Activated CD8-positive, alpha-beta memory T cell treated with anti-CD3 and anti-CD28 coated beads for 36 hours (primary cell): ENCODE measurements around the gene WDR27. TPM values are rescaled to one million over a fixed set of nuclear protein-coding genes. Genes with fewer than 3 reads are reported as not detected.
"Not testable (repeated sequence)": the region's sequence is repeated elsewhere in the genome, so short reads cannot be mapped to it uniquely, and the experiment has no call there.

Experiments used
- CTCF ChIA-PET: fragments of 350-600 bp; sonication (Branson Sonifier 250); formaldehyde crosslinking; loops from one replicate; lab custom pipeline; 2021; ENCODE audit warnings: antibody characterized with exemption; lab: Charles Lee
- POLR2A ChIA-PET: fragments of 350-600 bp; sonication (Branson Sonifier 250); formaldehyde crosslinking; loops from one replicate; lab custom pipeline; 2021; ENCODE audit warnings: antibody characterized with exemption; lab: Charles Lee
- total RNA-seq, 2 experiments: library from RNA; stranded (reverse); gene quantifications; one replicate each; pipeline ENCODE4 v1.2.3, GENCODE V29; 2021

WDR27 gene
- total RNA-seq, 2 experiments from 2014 or later, result 32.0 TPM

DNA sequence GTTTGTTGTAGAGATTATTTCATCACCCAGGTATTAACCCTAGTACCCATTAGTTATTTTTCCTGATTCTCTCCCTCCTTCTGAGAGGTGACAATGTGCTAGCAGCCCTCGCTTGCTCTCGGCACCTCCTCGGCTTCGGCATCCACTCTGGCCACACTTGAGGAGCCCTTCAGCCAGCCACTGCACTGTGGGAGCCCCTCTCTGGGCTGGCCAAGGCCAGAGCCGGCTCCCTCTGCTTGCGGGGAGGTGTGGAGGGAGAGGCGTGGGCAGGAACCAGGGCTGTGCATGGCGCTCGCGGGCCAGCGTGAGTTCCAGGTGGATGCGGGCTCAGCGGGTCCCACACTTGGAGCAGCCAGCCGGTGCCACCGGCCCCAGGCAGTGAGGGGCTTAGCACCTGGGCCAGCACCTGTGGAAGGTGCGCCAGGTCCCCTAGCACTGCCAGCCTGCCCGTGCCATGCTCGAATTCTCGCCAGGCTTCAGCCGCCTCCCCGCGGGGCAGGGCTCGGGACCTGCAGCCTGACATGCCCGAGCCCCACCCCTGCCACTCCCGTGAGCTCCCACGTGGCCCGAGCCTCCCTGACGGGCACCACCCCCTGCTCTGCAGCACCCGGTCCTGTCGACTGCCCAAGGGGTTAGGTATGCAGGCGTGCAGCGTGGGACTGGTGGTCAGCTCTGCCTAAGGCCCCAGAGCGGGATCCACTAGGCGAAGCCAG is 221.9 kb downstream of the WDR27 start:
- CTCF ChIA-PET, result no interaction called here

DNA sequence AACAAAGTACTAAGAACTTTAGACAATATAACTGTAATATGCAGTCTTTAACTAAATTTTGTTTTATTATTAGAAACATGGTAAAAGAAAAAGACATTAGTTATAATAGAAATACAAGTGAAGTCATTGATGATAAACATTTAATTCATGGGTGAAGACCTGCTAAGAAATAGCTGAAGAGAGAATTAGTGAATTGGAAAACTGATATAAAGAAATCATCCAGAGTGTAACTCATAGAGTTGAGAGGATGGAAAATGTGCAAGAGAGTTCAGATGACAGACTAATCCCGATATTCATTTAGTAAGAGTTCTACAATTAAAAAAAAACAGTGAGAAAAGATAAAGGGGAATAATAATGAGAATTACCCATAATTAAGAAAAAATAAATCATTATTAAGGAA is 227.5 kb downstream of the WDR27 start:
- CTCF ChIA-PET, result no interaction called here
- POLR2A ChIA-PET, result no interaction called here

More for the DNA sequence above, 221.9 kb downstream of the WDR27 start:
- POLR2A ChIA-PET, result no interaction called here

DNA sequence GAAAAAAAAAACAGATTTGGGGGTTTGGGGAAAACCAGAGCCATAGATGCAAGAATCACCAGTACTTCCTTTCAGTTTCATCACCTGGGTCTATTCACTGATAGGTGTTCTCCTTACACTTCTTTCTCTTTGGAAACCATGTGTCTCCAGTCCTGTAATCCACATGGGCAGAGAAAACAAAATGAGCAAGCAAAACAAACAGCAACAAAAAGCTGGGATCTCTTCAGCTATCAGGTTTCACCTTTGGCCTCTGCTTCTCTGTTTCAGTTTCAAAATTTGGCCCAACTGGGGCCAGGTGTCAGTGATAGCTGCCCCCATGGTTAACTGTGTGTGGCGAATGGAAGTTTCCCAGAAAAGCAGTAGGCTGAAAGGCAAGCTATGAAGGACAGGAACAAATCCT is 228.2 kb downstream of the WDR27 start:
- CTCF ChIA-PET, result no interaction called here
- POLR2A ChIA-PET, result no interaction called here

DNA sequence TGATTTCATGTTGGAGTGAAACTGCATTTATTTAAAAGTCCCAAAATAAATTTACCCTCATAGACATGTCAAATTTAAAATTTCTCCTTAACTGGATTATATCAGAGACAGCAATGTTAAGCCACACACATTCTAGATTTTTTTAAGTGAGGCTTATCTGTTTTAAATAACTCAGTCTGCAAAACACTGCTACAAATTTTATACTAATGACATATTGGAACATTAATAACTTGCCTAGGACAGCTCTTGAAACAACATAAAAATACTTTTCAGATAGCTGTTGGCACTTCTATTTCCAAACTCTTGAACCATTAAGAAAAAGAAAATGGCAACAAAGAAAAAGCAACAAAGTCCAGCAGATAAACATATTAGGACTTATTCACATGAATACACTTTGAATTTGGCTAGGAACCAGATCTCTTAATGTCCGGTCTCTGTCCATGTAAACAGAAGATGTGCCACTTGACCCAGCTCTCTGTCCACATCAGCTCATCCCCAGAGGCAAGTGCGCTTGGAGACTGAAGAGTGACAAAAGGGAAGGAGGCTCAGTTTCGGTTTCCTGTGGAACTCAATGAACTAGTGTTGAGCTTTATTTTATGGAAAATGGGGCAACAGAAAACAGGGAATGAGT is 228.9 kb downstream of the WDR27 start:
- ChIA-PET POLR2A (no interaction called here), CTCF (no interaction called here)

DNA sequence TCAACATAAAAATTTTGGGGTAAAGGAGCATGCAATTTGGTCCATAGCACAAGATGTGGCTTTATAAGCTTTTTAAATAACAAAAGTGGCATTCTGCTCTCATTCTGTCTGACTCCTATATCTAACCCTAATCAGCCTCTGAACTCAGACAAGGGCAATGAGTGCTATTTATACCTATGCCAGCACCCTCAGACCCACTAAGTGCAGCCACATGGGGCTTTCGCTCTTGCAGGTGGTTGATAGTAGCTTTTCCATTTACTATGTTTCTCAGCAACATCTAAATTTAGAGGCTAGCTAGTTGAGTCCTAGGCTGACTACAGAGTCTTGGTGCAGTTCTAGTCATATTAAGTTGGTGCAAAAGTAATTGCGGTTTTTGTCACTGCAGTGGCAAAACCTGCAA is 231.0 kb downstream of the WDR27 start:
- CTCF ChIA-PET, result interaction anchor here (0.7 kb wide), 1 partner anchor 229 kb away, joined by 3 read pairs; no protein-coding TSS in a partner anchor
- POLR2A ChIA-PET, result no interaction called here

DNA sequence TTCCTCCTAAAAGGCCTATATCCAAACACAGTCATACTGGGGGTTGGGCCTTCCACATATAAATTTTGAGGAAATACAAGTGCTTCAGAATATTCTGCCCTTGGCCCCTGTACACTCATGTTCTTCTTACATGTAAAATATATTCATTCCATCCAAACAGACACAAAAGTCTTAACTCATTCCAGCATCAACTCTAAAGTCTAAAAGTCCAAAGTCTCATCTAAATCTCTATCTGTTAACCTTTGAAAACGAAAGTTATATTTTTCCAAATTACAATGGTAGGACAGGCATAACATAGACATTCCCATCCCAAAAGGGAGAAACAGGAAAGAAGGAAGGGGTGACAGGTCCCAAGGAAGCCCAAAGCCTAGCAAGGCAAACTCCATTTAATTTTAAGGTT is 232.8 kb downstream of the WDR27 start:
- CTCF ChIA-PET, result no interaction called here
- POLR2A ChIA-PET, result no interaction called here

DNA sequence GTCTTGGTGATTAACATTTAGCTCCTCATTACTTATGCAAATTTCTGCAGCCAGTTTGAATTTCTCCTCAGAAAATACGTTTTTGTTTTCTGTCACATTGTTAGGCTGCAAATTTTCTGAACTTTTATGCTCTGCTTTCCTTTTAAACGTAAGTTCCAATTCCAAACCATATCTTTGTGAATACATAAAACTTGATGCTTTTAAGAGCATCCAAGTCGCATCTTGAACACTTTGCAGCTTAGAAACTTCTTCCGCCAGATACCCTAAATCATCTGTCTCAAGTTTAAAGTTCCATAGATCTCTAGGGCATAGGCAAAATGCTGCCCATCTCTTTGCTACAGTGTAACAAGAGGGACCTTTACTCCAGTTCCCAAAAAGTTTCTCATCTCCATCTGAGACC is 234.1 kb downstream of the WDR27 start:
- CTCF ChIA-PET, POLR2A ChIA-PET: not testable (repeated sequence)

DNA sequence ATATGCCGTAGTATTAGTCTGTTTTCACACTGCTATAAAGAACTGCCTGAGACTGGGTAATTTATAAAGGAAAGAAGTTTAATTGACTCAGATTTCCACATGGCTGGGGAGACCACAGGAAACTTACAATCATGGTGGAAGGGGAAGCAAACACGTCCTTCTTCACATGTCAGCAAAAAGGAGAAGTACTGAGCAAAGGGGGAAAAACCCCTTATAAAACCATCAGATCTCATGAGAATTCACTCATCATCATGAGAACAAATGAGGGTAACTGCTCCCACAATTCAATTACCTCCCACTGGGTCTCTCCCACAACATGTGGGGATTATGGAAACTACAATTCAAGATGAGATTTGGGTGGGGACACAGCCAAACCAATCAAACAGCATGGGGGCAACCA is 235.6 kb downstream of the WDR27 start:
- CTCF ChIA-PET, POLR2A ChIA-PET: not testable (repeated sequence)

DNA sequence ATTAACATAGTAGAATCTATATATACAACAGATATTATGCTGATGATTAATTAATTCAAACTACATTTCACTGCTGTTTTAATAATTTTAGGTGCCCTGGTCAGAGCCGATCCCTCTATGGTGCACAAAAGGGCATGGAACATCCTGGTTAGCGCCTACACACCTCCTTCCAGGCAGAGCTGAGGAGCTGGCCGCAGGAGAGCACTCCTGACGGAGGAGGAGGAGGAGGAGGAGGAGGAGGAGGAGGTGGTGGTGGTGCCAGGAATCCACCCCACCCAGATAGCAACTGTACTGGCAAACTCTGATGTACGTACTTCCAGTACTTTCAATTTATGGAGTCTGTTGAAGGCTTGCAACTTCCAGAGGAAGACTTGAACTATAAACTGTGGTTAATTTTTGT is 244.1 kb downstream of the WDR27 start:
- ChIA-PET CTCF (no interaction called here), POLR2A (no interaction called here)

DNA sequence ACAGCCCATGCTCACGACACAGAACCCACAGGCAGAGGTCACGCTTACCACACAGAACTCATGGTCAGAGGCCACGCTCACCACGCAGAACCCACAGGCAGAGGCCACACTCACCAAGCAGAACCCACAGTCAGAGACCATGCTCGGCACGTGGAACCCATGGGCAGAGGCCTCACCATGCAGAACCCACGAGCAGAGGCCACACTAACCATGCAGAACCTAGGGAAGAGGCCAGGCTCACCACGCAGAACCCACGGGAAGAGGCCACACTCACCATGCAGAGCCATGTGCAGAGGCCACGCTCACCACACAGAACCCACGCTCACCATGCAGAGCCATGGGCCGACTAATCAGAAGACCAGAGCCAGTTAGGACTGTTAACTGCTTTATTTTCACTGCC is 245.0 kb downstream of the WDR27 start:
- CTCF ChIA-PET, result no interaction called here
- POLR2A ChIA-PET, result no interaction called here

DNA sequence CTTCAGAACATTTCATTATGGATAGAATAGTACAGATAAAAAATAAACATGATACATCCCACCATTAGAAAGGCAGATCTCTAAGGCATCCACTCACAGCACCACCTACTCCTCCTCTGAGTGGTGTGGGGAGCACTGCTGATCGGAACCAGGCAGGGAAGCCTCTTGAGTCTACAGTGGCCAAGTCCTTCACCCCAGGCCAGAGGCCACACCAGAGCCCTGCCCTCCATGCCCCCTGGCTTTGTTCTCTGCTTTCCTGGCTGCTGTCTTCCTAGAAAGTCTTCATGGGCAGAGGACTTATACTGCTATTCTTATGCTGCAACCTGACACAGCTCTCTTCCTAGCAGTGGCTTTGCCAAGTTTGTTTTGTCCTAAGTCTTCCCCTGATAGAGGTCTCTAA is 246.4 kb downstream of the WDR27 start:
- CTCF ChIA-PET, result no interaction called here
- POLR2A ChIA-PET, result no interaction called here

DNA sequence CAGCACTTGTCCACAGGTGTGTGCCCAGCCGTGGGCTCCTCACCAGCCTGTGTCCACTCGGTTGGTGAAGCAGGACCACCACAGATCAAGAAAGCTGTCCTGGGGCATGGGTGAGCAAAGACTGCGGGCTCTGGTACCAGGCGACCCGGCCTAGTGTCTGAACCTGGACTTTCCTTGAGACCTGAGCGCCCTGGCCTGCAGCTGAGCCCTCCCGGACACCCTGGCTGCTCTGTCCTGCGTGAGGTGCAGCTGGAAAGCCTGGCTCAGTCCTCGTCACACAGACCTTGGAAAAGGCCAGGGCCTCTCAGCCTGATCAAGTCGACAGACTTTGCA is 247.0 kb downstream of the WDR27 start:
- ChIA-PET POLR2A (no interaction called here), CTCF (interaction anchor here (0.9 kb wide), 1 partner anchor 10 kb away, joined by 3 read pairs; no protein-coding TSS in a partner anchor)

DNA sequence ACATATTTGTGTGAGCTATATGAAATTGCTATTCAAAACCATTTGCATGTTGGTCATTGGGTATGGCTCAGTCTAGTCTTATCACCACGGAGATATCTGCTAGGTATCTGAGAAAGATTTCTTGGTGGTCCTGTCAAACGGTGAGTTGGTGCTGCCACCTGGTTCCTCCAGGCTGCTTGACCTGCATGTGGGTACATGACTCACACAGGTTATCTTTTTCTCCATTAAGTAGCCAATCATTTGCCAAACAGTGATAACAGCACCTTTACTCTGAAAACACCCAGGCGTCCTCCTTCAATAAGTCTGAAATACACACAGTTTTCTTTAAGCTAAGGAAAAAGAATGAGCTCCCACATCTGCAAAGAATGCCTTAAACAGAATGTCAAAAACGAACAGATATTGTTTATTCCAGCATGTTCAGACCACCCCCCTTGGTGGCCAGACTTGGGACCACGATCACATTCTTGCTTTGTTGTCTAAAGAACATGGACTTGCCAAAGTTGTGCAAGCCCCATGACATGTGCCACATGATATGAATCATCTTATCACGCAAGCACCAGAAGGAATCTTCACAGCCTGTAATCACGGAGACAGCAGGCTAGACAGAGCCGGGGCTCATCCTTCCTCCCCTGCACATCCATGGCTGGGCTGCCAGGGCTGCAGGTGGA is 247.5 kb downstream of the WDR27 start:
- ChIA-PET CTCF (interaction anchor here (0.9 kb wide), 1 partner anchor 9 kb away, joined by 3 read pairs; no protein-coding TSS in a partner anchor), POLR2A (no interaction called here)

DNA sequence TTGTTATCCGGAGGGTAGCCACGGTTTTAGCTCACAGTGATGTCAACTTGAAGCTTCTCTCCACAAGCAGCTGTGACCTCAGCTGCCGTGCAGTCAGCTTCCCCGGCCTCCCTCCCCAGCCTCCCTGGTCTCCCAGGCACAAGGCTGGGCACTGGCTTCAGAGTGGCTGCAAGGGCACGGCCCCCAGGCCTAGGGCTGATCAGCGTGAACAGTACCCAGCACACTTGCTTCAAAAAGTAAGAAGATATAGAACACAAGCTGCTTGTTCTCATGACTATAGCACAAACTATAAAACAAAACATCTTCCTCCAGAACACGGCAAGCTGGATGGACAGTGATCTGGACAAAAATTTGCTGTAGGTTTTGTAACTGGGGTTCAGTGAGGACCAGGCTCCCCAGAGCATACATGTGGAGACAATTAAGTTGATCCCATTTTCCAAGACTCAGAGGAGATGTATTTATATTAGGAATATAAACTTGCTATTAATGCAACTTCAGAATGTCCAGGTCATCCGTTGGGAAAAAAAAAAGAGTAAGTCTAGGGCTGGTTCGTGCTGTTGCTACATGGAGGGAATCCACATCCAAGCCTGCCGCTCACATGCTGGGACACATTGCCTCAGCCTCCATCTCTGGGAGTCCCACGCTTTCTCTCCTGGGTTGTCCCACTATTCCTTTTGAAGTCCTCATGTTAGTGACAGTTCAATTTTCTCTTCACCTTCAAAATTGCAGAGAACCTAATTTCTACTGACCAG is 248.8 kb downstream of the WDR27 start:
- ChIA-PET CTCF (no interaction called here), POLR2A (no interaction called here)

DNA sequence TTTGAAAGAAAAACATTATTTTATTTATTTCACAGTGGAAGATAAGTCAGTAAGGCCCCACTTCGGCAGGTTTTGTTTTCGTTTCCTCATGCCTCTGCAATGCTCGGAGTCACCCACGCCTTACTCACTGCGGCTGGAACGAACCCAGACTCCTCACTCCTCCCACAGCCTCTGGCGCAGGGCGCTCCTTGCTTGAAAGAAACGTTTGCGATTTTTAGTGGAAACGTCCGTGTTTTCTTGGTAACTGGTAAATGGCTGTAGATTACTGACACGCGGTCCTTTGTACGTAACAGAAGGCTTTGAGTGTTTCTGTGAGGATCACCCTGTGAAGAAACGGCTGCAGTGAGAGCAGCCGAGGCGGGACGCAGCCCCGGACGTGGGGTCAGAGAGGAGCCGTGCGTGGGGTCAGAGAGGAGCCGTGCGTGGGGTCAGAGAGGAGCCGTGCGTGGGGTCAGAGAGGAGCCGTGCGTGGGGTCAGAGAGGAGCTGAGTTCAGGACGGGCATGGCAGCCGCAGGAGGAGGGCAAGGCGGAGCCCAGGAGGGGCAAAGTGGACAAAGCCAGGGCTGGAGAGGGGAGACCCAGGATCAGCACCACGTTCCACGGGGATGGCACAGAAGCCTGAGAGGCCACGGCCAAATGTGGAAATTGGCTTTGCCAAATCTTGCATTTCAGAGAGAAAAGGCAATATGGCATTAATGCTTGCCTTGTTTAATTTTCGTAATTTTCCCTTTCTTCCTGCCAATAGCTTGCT is 249.5 kb downstream of the WDR27 start:
- POLR2A ChIA-PET, result no interaction called here

DNA sequence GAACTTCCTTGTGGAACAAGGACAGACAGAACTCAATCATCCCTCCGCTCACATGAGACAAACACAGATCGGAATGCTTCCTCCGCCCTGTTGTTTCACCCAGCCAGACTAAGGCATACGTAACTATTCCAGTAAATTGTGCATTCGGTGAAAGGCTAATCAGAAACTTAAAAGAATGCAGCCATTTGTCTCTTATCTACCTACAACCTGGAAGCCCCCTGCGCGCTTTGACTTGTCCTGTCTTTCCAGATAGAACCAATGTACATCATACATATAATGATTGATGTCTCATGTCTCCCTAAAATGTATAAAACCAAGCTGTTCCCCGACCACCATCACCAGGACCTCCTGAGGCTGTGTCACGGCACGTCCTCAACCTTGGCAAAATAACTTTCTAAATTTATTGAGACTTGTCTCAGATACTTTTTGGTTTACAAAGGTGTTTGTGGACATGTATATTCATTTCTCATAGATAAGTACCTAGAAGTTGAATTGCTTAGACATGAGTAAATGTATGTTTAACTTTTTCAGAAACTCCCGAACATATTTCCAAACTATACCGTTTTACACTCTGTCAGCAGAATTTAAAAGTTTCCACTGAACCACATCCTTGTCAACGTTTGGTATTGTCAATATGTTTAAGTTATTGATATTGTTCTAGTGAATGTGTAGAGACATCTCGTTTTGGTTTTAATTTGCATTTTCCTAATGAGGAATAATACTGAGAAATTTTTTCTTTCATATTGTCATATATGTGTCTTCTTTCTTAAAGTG is 250.6 kb downstream of the WDR27 start:
- POLR2A ChIA-PET, result no interaction called here

More for the DNA sequence above, 249.5 kb downstream of the WDR27 start:
- CTCF ChIA-PET, result no interaction called here

DNA sequence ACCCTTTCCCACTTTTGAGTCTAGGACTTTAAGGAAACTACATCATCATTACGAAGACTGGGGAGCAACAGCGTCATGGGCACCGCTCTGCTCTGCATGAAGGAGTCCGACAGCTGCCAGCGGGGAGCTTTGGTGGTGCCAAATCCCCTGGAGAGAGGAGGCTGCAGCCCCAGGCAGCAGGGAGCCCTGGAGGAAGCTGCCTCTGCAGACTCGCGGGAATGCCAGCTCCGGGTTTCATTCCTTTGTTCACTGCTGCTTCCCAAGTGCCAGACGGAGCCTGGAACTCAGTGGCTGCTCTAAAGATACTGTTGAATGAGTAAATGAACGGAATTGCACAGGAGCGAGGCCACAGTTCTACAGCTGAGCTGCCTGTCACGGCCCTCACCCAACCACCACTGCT is 251.7 kb downstream of the WDR27 start:
- POLR2A ChIA-PET, result no interaction called here

More for the DNA sequence above, 250.6 kb downstream of the WDR27 start:
- CTCF ChIA-PET, result no interaction called here

DNA sequence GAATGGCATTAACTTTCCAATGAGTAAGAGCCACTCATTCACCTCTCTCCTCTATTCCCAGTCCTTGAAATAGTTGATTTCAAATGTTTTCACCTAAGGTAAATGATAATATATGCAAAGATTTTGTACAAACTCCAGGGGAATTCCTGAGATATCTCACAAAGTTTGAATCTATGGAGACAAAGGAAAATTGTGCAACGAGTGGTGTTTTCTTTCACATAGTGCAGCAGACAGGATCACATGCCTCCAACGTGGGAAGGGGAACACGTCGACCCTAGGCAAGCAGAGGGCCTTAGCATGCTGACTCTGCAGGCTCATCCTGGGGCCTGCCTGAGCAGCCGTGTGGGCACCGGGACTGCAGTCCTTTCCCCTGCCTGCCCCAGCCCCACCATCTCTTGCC is 252.6 kb downstream of the WDR27 start:
- CTCF ChIA-PET, result no interaction called here
- POLR2A ChIA-PET, result no interaction called here

More for the DNA sequence above, 251.7 kb downstream of the WDR27 start:
- CTCF ChIA-PET, result no interaction called here
